ENCODE results near the gene EREG. TPM values are rescaled to one million over a fixed set of nuclear protein-coding genes. Genes with fewer than 3 reads are reported as not detected.

The EREG gene
- total and polyA plus RNA-seq, 10 of the 15 experiments (the other 5 are each of a cell fraction or from before 2014, with no cell fraction given) = not detected

GRCh38 chr4:74317616-74318246 is 47.2 kb upstream of the EREG start (continued):
- TF ChIP-seq, protein P1, sequence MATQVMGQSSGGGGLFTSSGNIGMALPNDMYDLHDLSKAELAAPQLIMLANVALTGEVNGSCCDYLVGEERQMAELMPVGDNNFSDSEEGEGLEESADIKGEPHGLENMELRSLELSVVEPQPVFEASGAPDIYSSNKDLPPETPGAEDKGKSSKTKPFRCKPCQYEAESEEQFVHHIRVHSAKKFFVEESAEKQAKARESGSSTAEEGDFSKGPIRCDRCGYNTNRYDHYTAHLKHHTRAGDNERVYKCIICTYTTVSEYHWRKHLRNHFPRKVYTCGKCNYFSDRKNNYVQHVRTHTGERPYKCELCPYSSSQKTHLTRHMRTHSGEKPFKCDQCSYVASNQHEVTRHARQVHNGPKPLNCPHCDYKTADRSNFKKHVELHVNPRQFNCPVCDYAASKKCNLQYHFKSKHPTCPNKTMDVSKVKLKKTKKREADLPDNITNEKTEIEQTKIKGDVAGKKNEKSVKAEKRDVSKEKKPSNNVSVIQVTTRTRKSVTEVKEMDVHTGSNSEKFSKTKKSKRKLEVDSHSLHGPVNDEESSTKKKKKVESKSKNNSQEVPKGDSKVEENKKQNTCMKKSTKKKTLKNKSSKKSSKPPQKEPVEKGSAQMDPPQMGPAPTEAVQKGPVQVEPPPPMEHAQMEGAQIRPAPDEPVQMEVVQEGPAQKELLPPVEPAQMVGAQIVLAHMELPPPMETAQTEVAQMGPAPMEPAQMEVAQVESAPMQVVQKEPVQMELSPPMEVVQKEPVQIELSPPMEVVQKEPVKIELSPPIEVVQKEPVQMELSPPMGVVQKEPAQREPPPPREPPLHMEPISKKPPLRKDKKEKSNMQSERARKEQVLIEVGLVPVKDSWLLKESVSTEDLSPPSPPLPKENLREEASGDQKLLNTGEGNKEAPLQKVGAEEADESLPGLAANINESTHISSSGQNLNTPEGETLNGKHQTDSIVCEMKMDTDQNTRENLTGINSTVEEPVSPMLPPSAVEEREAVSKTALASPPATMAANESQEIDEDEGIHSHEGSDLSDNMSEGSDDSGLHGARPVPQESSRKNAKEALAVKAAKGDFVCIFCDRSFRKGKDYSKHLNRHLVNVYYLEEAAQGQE (IDR thresholded peaks at IDR 0.05; ENCODE audit: low read depth, low read length) = no peak
- TF ChIP-seq SIX5 (IDR thresholded peaks at IDR 0.05; ENCODE audit: low read depth, low read length, severe bottlenecking) (no peak), TCF3 (IDR thresholded peaks at IDR 0.05; ENCODE audit: borderline replicate concordance, insufficient read depth, low read depth, low read length) (no peak), RBBP5 (conservative IDR thresholded peaks at IDR 0.05) (no peak)

GRCh38 chr4:74318276-74318675 is 46.7 kb upstream of the EREG start:
- in situ Hi-C loops (cut with MboI) = no loop called here
- H3K4me2 ChIP-seq (ENCODE audit: control insufficient read depth, insufficient read depth) = no peak overlapping the region
- WGBS (ENCODE audit: insufficient coverage, insufficient replicate concordance, low lambda C conversion rate, missing lambda C conversion rate) = 75% methylated on average over 2 of the region's 2 CpGs
- H3K9ac ChIP-seq (ENCODE audit: control insufficient read depth, insufficient read depth, low read length) = no peak overlapping the region
- no peak for DNase-seq (ENCODE audit: low read depth, low spot score)
- no peak overlapping the region for H3K4me3 ChIP-seq
- H3K27me3 ChIP-seq (replicated peaks in 1 of 2; ENCODE audit: control insufficient read depth in 2 of 2, insufficient read depth in 2 of 2, low read length in 1 of 2) = 0 out of 4 replicates have a peak, but pooled peaks cover 0 to 3% of the 10 kb centered on the region in 2 experiments
- ChIA-PET SMC1A (ENCODE audit: uncharacterized antibody, unreplicated experiment) (interaction anchor here (1.1 to 4.5 kb wide), 5 partner anchors 17 to 357 kb away, joined by 3 to 34 read pairs (median 5); no protein-coding TSS in a partner anchor), RAD21 (ENCODE audit: unreplicated experiment) (interaction anchor here (1.0 to 4.0 kb wide), 6 partner anchors 12 to 358 kb away, joined by 3 to 22 read pairs (median 8); no protein-coding TSS in a partner anchor), POLR2A (no interaction called here), CTCF (interaction anchor here (0.6 to 7.1 kb wide), 15 partner anchors 17 to 610 kb away, joined by 3 to 55 read pairs (median 4); no protein-coding TSS in a partner anchor)
- no peak for ATAC-seq
- H3K9me3 ChIP-seq (replicated peaks; ENCODE audit: control insufficient read depth, insufficient read depth, low read length) = no peaks in the 10 kb centered on the region
- H3K36me3 ChIP-seq (ENCODE audit: control insufficient read depth in 2 of 2, insufficient read depth in 2 of 2, low read length in 1 of 2) = no peaks in the 10 kb centered on the region
- FAIRE-seq = no peak
- H2AFZ ChIP-seq (ENCODE audit: control insufficient read depth, low read depth, low read length) = no peak overlapping the region
- no peaks in the 10 kb centered on the region for H3K79me2 ChIP-seq (ENCODE audit: control insufficient read depth, insufficient read depth, low read length)
- no peak overlapping the region for H3K27ac ChIP-seq (ENCODE audit: control insufficient read depth, insufficient read depth)
- BruUV-seq (replicated peaks) = no TSS peak
- intact Hi-C loops (cut with micrococcal nuclease; ENCODE audit: unreplicated experiment) = no loop called here
- H4K20me1 ChIP-seq (ENCODE audit: control insufficient read depth, insufficient read depth) = no peaks in the 10 kb centered on the region
- peaks cover 9% of the 10 kb centered on the region for H3K4me1 ChIP-seq (ENCODE audit: control insufficient read depth, insufficient read depth, low read length)
- no peak for TF ChIP-seq GABPA (IDR thresholded peaks at IDR 0.05; ENCODE audit: low read depth)
- TF ChIP-seq POLR2A (IDR thresholded peaks at IDR 0.05; ENCODE audit: low read depth, low read length) = no peak
- TF ChIP-seq IKZF1 (conservative IDR thresholded peaks at IDR 0.05) = no peak
- no peak for TF ChIP-seq ZNF217 (IDR thresholded peaks at IDR 0.05)
- TF ChIP-seq EED (IDR thresholded peaks at IDR 0.05; ENCODE audit: low read depth) = no peak
- TF ChIP-seq TAF1 (IDR thresholded peaks at IDR 0.05; ENCODE audit: borderline replicate concordance, low read depth, low read length) = no peak
- TF ChIP-seq SRF (IDR thresholded peaks at IDR 0.05; ENCODE audit: low read depth in 2 of 2, low read length in 2 of 2) = no peak
- TF ChIP-seq FOXM1 (IDR thresholded peaks at IDR 0.05; ENCODE audit: low read depth, low read length) = no peak
- no peak for TF ChIP-seq CEBPB (IDR thresholded peaks at IDR 0.05; ENCODE audit: borderline replicate concordance in 1 of 2, low read depth in 2 of 2, low read length in 2 of 2)
- no peak for TF ChIP-seq YBX1 (IDR thresholded peaks at IDR 0.05)
- no peak for TF ChIP-seq ZNF24 (IDR thresholded peaks at IDR 0.05)
- no peak for TF ChIP-seq SMAD5 (IDR thresholded peaks at IDR 0.05; ENCODE audit: low read depth)
- TF ChIP-seq JUND (IDR thresholded peaks at IDR 0.05; ENCODE audit: low read depth, low read length) = no peak
- TF ChIP-seq STAT1 (conservative IDR thresholded peaks at IDR 0.05) = no peak
- TF ChIP-seq, protein P2, sequence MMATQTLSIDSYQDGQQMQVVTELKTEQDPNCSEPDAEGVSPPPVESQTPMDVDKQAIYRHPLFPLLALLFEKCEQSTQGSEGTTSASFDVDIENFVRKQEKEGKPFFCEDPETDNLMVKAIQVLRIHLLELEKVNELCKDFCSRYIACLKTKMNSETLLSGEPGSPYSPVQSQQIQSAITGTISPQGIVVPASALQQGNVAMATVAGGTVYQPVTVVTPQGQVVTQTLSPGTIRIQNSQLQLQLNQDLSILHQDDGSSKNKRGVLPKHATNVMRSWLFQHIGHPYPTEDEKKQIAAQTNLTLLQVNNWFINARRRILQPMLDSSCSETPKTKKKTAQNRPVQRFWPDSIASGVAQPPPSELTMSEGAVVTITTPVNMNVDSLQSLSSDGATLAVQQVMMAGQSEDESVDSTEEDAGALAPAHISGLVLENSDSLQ (IDR thresholded peaks at IDR 0.05) = no peak
- TF ChIP-seq MYC (IDR thresholded peaks at IDR 0.05; ENCODE audit: insufficient read depth, insufficient read length, insufficient replicate concordance, low read length, severe bottlenecking) = no peak
- no peak for TF ChIP-seq ATF7 (IDR thresholded peaks at IDR 0.05; ENCODE audit: low read depth)

All from GM12878 (cell line).